GM19455 (cell line): ENCODE results near the gene KCNQ1.
A peak's percentile ranks its signal among the peaks of the same experiment; 100 is the strongest.

Experiments
- ATAC-seq: cut with Tn5 transposase; IDR thresholded peaks from one replicate; pipeline ENCODE4 v1.9.1; 2021; ENCODE audit not compliant: unreplicated experiment

The KCNQ1 gene

DNA sequence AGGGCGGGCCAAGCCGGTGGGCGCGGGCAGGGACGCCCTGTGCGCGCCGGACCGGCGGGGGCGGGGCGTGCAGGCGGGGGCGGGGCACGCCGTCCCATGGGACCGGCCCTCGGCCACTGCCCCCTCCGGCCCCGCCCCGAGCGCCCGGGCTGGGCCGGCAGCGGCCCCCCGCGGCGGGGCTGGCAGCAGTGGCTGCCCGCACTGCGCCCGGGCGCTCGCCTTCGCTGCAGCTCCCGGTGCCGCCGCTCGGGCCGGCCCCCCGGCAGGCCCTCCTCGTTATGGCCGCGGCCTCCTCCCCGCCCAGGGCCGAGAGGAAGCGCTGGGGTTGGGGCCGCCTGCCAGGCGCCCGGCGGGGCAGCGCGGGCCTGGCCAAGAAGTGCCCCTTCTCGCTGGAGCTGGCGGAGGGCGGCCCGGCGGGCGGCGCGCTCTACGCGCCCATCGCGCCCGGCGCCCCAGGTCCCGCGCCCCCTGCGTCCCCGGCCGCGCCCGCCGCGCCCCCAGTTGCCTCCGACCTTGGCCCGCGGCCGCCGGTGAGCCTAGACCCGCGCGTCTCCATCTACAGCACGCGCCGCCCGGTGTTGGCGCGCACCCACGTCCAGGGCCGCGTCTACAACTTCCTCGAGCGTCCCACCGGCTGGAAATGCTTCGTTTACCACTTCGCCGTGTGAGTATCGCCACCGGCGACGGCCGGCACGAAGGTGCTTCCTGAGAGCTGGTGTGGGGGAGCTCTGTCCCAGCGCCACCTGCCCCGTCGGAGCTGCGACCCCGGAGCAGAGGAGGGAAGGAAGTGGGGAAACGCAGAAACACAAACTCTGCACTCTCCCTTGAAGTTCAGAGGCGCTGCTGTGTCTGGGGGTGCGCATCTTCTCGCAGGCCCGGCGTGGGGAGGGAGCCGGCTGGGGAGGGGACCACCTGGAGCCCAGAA, at the start of gene KCNQ1:
TSS of gene KCNQ1 (plus strand) at position 188 of the 925 bp plus-strand sequence. CDS start at position 279, 91 bp downstream.
- ATAC-seq: no peak

GRCh38 chr11:2395211-2395730, 49.5 kb upstream of the KCNQ1 start:
- no peak for ATAC-seq

DNA sequence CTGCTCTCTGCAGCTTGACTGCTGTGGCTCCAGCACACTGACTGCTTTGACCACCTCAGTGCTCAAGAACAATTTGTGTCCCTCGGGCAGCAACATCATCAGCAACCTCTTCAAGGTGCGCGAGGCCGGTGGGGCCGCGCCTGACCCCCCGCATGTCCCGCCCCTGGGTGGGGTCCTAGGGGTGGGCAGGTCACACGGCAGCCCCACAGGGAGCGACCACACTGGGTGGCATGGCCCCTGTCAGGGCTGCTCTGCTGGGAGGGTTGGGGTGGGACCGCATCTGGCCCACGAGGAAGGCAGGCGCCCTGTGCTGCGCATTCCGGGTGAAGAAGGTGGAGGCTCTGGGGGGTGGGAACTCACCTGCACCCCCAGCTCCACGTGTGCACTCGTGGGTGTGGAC, 49.0 kb upstream of the KCNQ1 start:
- no peak for ATAC-seq

- ATAC-seq: no peak
Measured at GRCh38 chr11:2396471-2396870, 48.3 kb upstream of the KCNQ1 start.

GRCh38 chr11:2397005-2397404, 47.8 kb upstream of the KCNQ1 start:
- ATAC-seq: no peak

GRCh38 chr11:2398664-2399355, 46.0 kb upstream of the KCNQ1 start:
- ATAC-seq: no peak

DNA sequence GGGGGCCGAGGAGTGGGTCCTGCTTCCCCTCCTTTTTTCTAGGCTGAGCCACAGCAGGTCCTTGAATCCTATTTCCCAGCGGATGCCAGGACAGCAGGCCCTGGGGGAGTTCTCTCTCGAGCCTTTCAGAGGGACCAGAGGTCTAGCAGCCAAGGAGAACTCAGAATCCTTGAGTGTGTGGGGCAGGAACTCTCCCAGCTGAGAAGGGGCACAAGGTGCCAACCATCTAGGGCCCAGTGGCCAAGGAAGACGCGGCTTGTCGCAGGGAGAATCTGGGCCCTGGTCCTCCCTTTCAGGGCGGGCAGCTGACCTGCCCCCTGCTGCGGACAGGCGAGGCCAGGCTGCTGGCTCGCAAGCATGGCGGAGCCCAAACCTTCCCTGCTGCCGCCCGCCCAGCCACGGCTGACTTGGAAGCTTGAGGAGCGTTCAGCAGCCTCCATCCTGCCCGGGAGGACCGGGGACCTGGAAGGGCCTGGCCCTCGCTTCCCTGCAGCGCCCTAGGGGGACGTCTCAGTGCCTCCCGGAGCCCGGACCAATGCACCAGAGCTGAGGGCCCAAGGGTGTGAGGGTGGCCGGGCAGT, 45.2 kb upstream of the KCNQ1 start:
- ATAC-seq: peak; percentile 4

GRCh38 chr11:2400069-2400761, 44.6 kb upstream of the KCNQ1 start, which contains the start of gene TSSC4:
Gene TSSC4, plus strand, starts transcription at chr11:2400750. Its CDS starts 1,884 bp downstream, at chr11:2402634.
- peak; percentile 80 for ATAC-seq

- peak; percentile 11 for ATAC-seq
Measured at GRCh38 chr11:2400762-2401435, 43.9 kb upstream of the KCNQ1 start.

DNA sequence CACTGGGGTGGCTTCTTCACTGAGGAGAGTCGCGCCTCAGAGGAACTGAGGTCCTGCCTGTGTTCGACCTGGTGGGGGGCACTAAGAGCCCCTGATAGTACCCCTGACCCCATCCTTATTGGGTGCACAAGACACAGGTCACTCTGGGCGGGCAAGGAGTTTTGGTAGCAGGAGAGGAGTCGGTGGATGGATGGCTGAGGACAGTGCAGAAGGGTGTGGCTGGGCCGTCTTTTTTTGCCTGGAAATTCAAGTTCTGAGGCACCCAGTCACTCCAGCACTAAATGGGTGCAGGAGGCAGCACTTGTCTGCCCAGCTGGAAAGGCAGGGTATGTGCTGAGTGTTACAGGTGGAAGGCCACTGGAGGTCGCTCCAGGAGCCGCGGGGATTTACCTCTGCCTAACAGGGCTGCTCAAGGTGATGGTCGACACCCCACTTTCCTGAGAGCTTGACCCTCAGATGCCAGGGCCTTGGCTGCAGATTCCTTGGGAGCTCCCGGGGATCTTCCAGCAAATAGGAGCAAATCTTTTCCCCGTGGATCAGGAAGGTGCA, 43.3 kb upstream of the KCNQ1 start:
- ATAC-seq: no peak

- no peak for ATAC-seq
Measured at GRCh38 chr11:2402106-2402505, 42.7 kb upstream of the KCNQ1 start.

DNA sequence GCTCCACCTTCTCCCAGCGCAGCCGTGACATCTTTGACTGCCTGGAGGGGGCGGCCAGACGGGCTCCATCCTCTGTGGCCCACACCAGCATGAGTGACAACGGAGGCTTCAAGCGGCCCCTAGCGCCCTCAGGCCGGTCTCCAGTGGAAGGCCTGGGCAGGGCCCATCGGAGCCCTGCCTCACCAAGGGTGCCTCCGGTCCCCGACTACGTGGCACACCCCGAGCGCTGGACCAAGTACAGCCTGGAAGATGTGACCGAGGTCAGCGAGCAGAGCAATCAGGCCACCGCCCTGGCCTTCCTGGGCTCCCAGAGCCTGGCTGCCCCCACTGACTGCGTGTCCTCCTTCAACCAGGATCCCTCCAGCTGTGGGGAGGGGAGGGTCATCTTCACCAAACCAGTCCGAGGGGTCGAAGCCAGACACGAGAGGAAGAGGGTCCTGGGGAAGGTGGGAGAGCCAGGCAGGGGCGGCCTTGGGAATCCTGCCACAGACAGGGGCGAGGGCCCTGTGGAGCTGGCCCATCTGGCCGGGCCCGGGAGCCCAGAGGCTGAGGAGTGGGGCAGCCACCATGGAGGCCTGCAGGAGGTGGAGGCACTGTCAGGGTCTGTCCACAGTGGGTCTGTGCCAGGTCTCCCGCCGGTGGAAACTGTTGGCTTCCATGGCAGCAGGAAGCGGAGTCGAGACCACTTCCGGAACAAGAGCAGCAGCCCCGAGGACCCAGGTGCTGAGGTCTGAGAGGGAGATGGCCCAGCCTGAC, 41.7 kb upstream of the KCNQ1 start:
- ATAC-seq: no peak

- ATAC-seq: no peak
Measured at GRCh38 chr11:2404735-2405196, 40.0 kb upstream of the KCNQ1 start.

DNA sequence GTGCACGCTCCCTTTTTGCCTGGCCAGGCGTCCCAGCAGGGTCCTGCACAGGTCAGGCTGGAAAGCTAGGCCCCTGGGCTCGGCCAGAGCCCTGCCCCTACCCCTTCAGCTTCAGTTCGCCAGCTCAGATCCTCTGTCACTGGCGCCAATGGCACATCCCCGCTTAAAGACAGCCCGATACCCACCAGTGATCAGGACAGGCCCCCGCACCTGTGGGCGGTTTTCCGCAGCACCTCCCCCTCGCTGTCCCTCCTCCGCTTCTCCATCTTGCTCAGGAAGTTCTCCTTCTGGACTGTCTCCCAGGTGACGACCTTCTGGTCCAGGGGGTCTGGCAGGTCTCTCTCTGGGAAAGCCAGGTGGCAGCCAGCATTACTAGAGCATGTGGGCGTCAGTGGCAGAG, 38.4 kb upstream of the KCNQ1 start:
- ATAC-seq: no peak

GRCh38 chr11:2406878-2407410, 37.9 kb upstream of the KCNQ1 start:
- ATAC-seq: no peak

- ATAC-seq: no peak
Measured at GRCh38 chr11:2408671-2409070, 36.1 kb upstream of the KCNQ1 start.

- no peak for ATAC-seq
Measured at GRCh38 chr11:2409126-2409525, 35.7 kb upstream of the KCNQ1 start.

GRCh38 chr11:2409611-2410468, 35.0 kb upstream of the KCNQ1 start:
- no peak for ATAC-seq
